ENCODE data around the gene XRCC2.

XRCC2 gene

GRCh38 chr7:152660021-152660420, 15.9 kb downstream of the XRCC2 start:
- Histone ChIP-seq H3F3A (ENCODE audit: insufficient read depth, low read length) (no peaks in the 10 kb centered on the region), H3K27me3 (replicated peaks; ENCODE audit: insufficient read depth, low read length) (no peaks in the 10 kb centered on the region), H4K20me1 (ENCODE audit: insufficient read depth, low read length) (no peaks in the 10 kb centered on the region), H3K27ac (ENCODE audit: low read length) (no peak overlapping the region), H3K9me2 (replicated peaks; ENCODE audit: insufficient read depth, low read length) (no peaks in the 10 kb centered on the region), H3K36me3 (replicated peaks; ENCODE audit: insufficient read depth, low read length) (peaks cover 9% of the 10 kb centered on the region), H3K9ac (ENCODE audit: low read length) (no peak overlapping the region), H3K4me3 (ENCODE audit: low read length) (no peak overlapping the region), H3K4me2 (ENCODE audit: low read depth, low read length) (no peak overlapping the region), H2AFZ (ENCODE audit: low read length) (no peak overlapping the region), H3K79me2 (ENCODE audit: low read length) (peaks cover 68% of the 10 kb centered on the region), H3K4me1 (ENCODE audit: low read length) (peaks cover 6% of the 10 kb centered on the region; the same call in 1 of the 2 replicates), H3K9me3 (replicated peaks; ENCODE audit: insufficient read depth, low read length) (no peaks in the 10 kb centered on the region)
- TF ChIP-seq CTCF (IDR thresholded peaks at IDR 0.05; ENCODE audit: low read length) (no peak), EZH2 (optimal IDR thresholded peaks at IDR 0.05; ENCODE audit: low read depth, low read length) (no peak), EZH2phosphoT487 (IDR thresholded peaks at IDR 0.05; ENCODE audit: low read length) (no peak)
- no peak for DNase-seq

GRCh38 chr7:152654971-152655370, 21.0 kb downstream of the XRCC2 start:
- H4K20me1 ChIP-seq (ENCODE audit: insufficient read depth, low read length): no peaks in the 10 kb centered on the region

GRCh38 chr7:152649220-152649619, 26.7 kb downstream of the XRCC2 start:
- no peak overlapping the region for H3K4me2 ChIP-seq (ENCODE audit: low read depth, low read length)
- no peaks in the 10 kb centered on the region for H3K27me3 ChIP-seq (replicated peaks; ENCODE audit: insufficient read depth, low read length)
- peaks cover 18% of the 10 kb centered on the region for H3K79me2 ChIP-seq (ENCODE audit: low read length)
- H3K4me1 ChIP-seq (ENCODE audit: low read length): no peaks in the 10 kb centered on the region
- H3K27ac ChIP-seq (ENCODE audit: low read length): no peak overlapping the region
- DNase-seq: no peak
- H3K9ac ChIP-seq (ENCODE audit: low read length): no peak overlapping the region
- H3K9me3 ChIP-seq (replicated peaks; ENCODE audit: insufficient read depth, low read length): no peaks in the 10 kb centered on the region
- H4K20me1 ChIP-seq (ENCODE audit: insufficient read depth, low read length): no peaks in the 10 kb centered on the region
- no peaks in the 10 kb centered on the region for H3F3A ChIP-seq (ENCODE audit: insufficient read depth, low read length)
- H3K4me3 ChIP-seq (ENCODE audit: low read length): no peak overlapping the region
- TF ChIP-seq CTCF (IDR thresholded peaks at IDR 0.05; ENCODE audit: low read length) (no peak), EZH2phosphoT487 (IDR thresholded peaks at IDR 0.05; ENCODE audit: low read length) (no peak), EZH2 (optimal IDR thresholded peaks at IDR 0.05; ENCODE audit: low read depth, low read length) (no peak)
- H2AFZ ChIP-seq (ENCODE audit: low read length): no peak overlapping the region
- peaks cover 30% of the 10 kb centered on the region for H3K36me3 ChIP-seq (replicated peaks; ENCODE audit: insufficient read depth, low read length)
- H3K9me2 ChIP-seq (replicated peaks; ENCODE audit: insufficient read depth, low read length): no peaks in the 10 kb centered on the region

More at GRCh38 chr7:152654971-152655370, 21.0 kb downstream of the XRCC2 start:
- no peak for DNase-seq
- Histone ChIP-seq H3K27me3 (replicated peaks; ENCODE audit: insufficient read depth, low read length) (no peaks in the 10 kb centered on the region), H3K79me2 (ENCODE audit: low read length) (peaks cover 50% of the 10 kb centered on the region), H3K4me2 (ENCODE audit: low read depth, low read length) (no peak overlapping the region), H3K36me3 (replicated peaks; ENCODE audit: insufficient read depth, low read length) (peaks cover 17% of the 10 kb centered on the region), H3K4me3 (ENCODE audit: low read length) (no peak overlapping the region), H3K27ac (ENCODE audit: low read length) (no peak overlapping the region), H3K4me1 (ENCODE audit: low read length) (no peaks in the 10 kb centered on the region), H3K9me2 (replicated peaks; ENCODE audit: insufficient read depth, low read length) (no peaks in the 10 kb centered on the region), H3K9me3 (replicated peaks; ENCODE audit: insufficient read depth, low read length) (no peaks in the 10 kb centered on the region), H3K9ac (ENCODE audit: low read length) (no peak overlapping the region), H2AFZ (ENCODE audit: low read length) (no peak overlapping the region), H3F3A (ENCODE audit: insufficient read depth, low read length) (no peaks in the 10 kb centered on the region)
- no peak for TF ChIP-seq EZH2phosphoT487 (IDR thresholded peaks at IDR 0.05; ENCODE audit: low read length)
- no peak for TF ChIP-seq CTCF (IDR thresholded peaks at IDR 0.05; ENCODE audit: low read length)
- TF ChIP-seq EZH2 (optimal IDR thresholded peaks at IDR 0.05; ENCODE audit: low read depth, low read length): no peak

Data from MM.1S (cell line).